ENCODE data around the gene IFI27L1. TPM values are rescaled to one million over a fixed set of nuclear protein-coding genes. Genes with fewer than 3 reads are reported as not detected.

IFI27L1 gene
- total and polyA plus RNA-seq, 2 experiments from 2014 or later: 9.7 to 28.6 TPM

DNA sequence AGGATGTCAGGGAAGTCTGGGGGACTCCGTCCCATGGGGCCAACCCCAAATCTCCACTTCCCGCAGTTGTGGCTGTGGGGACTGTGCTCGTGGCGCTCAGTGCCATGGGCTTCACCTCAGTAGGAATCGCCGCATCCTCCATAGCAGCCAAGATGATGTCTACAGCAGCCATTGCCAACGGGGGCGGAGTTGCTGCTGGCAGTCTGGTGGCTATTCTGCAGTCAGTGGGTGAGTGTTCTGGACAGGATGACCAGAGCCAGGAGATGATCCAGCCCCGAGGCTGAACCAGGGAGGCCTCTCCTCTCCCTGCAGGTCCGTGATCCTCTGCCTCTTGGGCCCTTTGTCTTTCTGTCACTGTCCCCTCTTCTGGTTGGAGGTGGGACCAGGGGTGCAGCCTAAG lies 20.6 kb downstream of the IFI27L1 start (continued):
- TF ChIP-seq, protein P1, sequence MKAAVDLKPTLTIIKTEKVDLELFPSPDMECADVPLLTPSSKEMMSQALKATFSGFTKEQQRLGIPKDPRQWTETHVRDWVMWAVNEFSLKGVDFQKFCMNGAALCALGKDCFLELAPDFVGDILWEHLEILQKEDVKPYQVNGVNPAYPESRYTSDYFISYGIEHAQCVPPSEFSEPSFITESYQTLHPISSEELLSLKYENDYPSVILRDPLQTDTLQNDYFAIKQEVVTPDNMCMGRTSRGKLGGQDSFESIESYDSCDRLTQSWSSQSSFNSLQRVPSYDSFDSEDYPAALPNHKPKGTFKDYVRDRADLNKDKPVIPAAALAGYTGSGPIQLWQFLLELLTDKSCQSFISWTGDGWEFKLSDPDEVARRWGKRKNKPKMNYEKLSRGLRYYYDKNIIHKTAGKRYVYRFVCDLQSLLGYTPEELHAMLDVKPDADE (IDR thresholded peaks at IDR 0.05): no peak
- TF ChIP-seq POLR2AphosphoS5 (IDR thresholded peaks at IDR 0.05; ENCODE audit: low read depth): no peak
- TF ChIP-seq ZNF331 (CRISPR knock-in tag; IDR thresholded peaks at IDR 0.05; ENCODE audit: low read depth): no peak
- no peak for TF ChIP-seq ZNF114 (CRISPR knock-in tag; IDR thresholded peaks at IDR 0.05)
- TF ChIP-seq JUNB (IDR thresholded peaks at IDR 0.05; ENCODE audit: unreplicated experiment): no peak
- TF ChIP-seq REST (IDR thresholded peaks at IDR 0.05; ENCODE audit: unreplicated experiment): no peak
- TF ChIP-seq CTCF (conservative IDR thresholded peaks at IDR 0.05; ENCODE audit: low read depth in 2 of 2): no peak
- TF ChIP-seq EZH2phosphoT487 (IDR thresholded peaks at IDR 0.05; ENCODE audit: unreplicated experiment): no peak
- TF ChIP-seq EZH2 (IDR thresholded peaks at IDR 0.05; ENCODE audit: low read depth, unreplicated experiment): no peak
- no peak for TF ChIP-seq CREB1 (CRISPR knock-in tag; IDR thresholded peaks at IDR 0.05; ENCODE audit: low read depth)
- TF ChIP-seq NANOG (IDR thresholded peaks at IDR 0.05; ENCODE audit: borderline replicate concordance): no peak

DNA sequence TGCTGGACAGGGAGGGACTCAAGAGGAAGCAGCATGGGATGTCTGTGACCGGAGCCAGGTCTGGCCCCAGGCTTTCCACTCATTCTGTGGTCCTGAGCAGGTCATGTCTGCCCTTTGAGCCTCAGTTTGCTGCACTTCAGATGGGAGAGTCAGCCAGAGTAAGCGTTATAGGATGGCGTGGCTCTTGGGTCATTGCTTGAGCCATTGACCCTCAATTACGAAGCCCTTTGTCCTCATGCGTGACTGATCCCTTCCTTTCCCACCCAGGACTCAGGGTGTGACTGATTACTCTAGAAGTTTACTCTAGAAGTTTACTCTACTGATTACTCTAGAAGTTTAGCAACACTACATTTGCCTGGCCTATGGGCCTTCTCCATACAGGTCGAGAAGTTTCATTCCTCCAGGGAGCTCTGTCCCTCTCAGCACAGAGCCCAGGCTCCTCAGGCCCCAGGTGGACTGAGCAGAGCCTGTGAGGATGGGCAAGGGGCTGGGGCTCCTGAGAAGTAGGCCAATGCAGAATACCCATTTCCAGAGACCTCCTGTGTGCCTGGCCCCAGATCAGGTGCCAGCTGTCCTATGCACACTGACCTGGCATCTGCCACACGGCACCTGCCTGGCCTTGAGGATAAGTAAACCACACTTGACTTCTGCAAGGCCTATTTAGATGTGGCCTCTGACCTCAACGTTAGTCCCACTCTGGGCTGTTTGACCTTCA lies 21.8 kb downstream of the IFI27L1 start:
- no peaks in the 10 kb centered on the region for H3K9me2 ChIP-seq (ENCODE audit: insufficient read depth)
- ATAC-seq: no peak
- H4K20me1 ChIP-seq (replicated peaks; ENCODE audit: insufficient read depth): no peaks in the 10 kb centered on the region
- no peaks in the 10 kb centered on the region for H3K4me1 ChIP-seq (ENCODE audit: insufficient read depth)
- peaks cover 4% of the 10 kb centered on the region for H3K27me3 Mint-ChIP-seq (ENCODE audit: insufficient read depth, low read depth, poor library complexity)
- H3K4me2 ChIP-seq: no peak overlapping the region
- no peaks in the 10 kb centered on the region; the same call in 2 of the 3 replicates for H3K9me3 Mint-ChIP-seq
- peaks cover 2% of the 10 kb centered on the region; the same call in 1 of the 3 replicates for H3K4me1 Mint-ChIP-seq
- H3K4me3 ChIP-seq: no peak overlapping the region
- H3K36me3 ChIP-seq (ENCODE audit: insufficient read depth): no peaks in the 10 kb centered on the region
- no peak for DNase-seq (ENCODE audit: low spot score)
- no peaks in the 10 kb centered on the region for H3K79me2 ChIP-seq (replicated peaks; ENCODE audit: insufficient read depth)
- H3K27ac Mint-ChIP-seq: no peak overlapping the region
- TF ChIP-seq NANOG (IDR thresholded peaks at IDR 0.05; ENCODE audit: borderline replicate concordance) (no peak), ZNF114 (CRISPR knock-in tag; IDR thresholded peaks at IDR 0.05) (no peak), POLR2AphosphoS5 (IDR thresholded peaks at IDR 0.05; ENCODE audit: low read depth) (no peak)
- H3K27ac ChIP-seq (ENCODE audit: low read depth): no peak overlapping the region
- no peak overlapping the region for H3K4me3 Mint-ChIP-seq
- H3K27me3 ChIP-seq (ENCODE audit: insufficient read depth): no peaks in the 10 kb centered on the region
- H2AFZ ChIP-seq: no peak overlapping the region
- H3K36me3 Mint-ChIP-seq (ENCODE audit: low read depth): no peaks in the 10 kb centered on the region; the same call in 2 of the 3 replicates
- no peaks in the 10 kb centered on the region for H3F3A ChIP-seq (replicated peaks; ENCODE audit: low read depth)

All from GM23338 (cell line).